Stomach (tissue), 4 donors: ENCODE data around the gene WNK2.

Experiments used
- EP300 ChIP-seq: sonication (generic); formaldehyde crosslinking; IDR thresholded peaks from one replicate; pipeline ENCODE4 v1.6.1; 2017; ENCODE audit warnings: antibody characterized with exemption
- POLR2A ChIP-seq, 4 donors: fragments of 450-650 bp; IDR thresholded peaks; one replicate each; pipeline ENCODE4 v1.6.1; 2016; ENCODE audit warnings: antibody characterized with exemption in 4 of 4, control low read depth in 2 of 4, mild to moderate bottlenecking in 1 of 4, moderate library complexity in 1 of 4
- POLR2AphosphoS5 ChIP-seq, 3 donors: sonication (generic); formaldehyde crosslinking; IDR thresholded peaks; one replicate each; pipeline ENCODE4 v1.6.1; 2016; ENCODE audit warnings: antibody characterized with exemption in 3 of 3
- TF ChIP-seq, protein P1 (sequence below), 7 experiments: fragments of 450-650 bp in 4 of 7; fragments of 200-600 bp in 3 of 7; sonication (generic) in 3 of 7; IDR thresholded peaks; one replicate each; pipeline ENCODE4 v1.5.1; 2016 to 2019; ENCODE audit warnings: antibody characterized with exemption in 7 of 7, control low read depth in 2 of 7, mild to moderate bottlenecking in 1 of 7

- TF ChIP-seq, protein P1, sequence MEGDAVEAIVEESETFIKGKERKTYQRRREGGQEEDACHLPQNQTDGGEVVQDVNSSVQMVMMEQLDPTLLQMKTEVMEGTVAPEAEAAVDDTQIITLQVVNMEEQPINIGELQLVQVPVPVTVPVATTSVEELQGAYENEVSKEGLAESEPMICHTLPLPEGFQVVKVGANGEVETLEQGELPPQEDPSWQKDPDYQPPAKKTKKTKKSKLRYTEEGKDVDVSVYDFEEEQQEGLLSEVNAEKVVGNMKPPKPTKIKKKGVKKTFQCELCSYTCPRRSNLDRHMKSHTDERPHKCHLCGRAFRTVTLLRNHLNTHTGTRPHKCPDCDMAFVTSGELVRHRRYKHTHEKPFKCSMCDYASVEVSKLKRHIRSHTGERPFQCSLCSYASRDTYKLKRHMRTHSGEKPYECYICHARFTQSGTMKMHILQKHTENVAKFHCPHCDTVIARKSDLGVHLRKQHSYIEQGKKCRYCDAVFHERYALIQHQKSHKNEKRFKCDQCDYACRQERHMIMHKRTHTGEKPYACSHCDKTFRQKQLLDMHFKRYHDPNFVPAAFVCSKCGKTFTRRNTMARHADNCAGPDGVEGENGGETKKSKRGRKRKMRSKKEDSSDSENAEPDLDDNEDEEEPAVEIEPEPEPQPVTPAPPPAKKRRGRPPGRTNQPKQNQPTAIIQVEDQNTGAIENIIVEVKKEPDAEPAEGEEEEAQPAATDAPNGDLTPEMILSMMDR (IDR thresholded peaks at IDR 0.05): no peak
- TF ChIP-seq EP300 (no peak), POLR2A (IDR thresholded peaks at IDR 0.05) (no peak), POLR2AphosphoS5 (IDR thresholded peaks at IDR 0.05) (no peak)
Measured at GRCh38 chr9:93141771-93142483, 42.0 kb upstream of the WNK2 start.
